PC-3 (cell line): ENCODE data around the gene HTR3D. TPM values are rescaled to one million over a fixed set of nuclear protein-coding genes. Genes with fewer than 3 reads are reported as not detected.

Experiments used
- ATAC-seq: fragments of 200-7000 bp; cut with Tn5 transposase; 2 replicates; pipeline ENCODE4 v1.9.1; 2020; ENCODE audit warnings: mild to moderate bottlenecking, moderate library complexity
- Bru-seq: library from RNA; stranded (reverse); fragments of 400-500 nt; gene quantifications from one replicate; lab custom pipeline; 2021; lab: Mats Ljungman, UMichigan
- BruChase-seq, 2 experiments: library from RNA; stranded (reverse); fragments of 400-500 nt; gene quantifications; one replicate each; lab custom pipeline; 2021; lab: Mats Ljungman, UMichigan
- BruUV-seq: library from RNA; stranded (reverse); fragments of 400-500 nt; replicated peaks from 2 replicates; lab custom pipeline; 2021; lab: Mats Ljungman, UMichigan
- CTCF ChIA-PET: fragments of 300-600 bp; sonication (Branson Sonifier 250); formaldehyde crosslinking; loops from one replicate; lab custom pipeline; 2022; ENCODE audit warnings: antibody characterized with exemption; lab: Charles Lee
- POLR2A ChIA-PET: fragments of 300-600 bp; sonication (Branson Sonifier 250); formaldehyde crosslinking; loops from one replicate; lab custom pipeline; 2022; ENCODE audit warnings: antibody characterized with exemption; ENCODE audit not compliant: unreplicated experiment; lab: Charles Lee
- DNase-seq: peaks from one replicate; pipeline ENCODE4 v3.0.0-alpha.2; 2015
- H2AFZ ChIP-seq: fragments of 300-600 bp; sonication (generic); 2 replicates; pipeline ENCODE4 v1.6.0; 2016; ENCODE audit warnings: antibody characterized with exemption, low read length
- H3F3A ChIP-seq: fragments of 300-600 bp; sonication (generic); one replicate; pipeline ENCODE4 v1.6.0; 2017; ENCODE audit warnings: antibody characterized with exemption, low read length, control low read depth, mild to moderate bottlenecking; ENCODE audit not compliant: unreplicated experiment
- H3K27ac ChIP-seq: fragments of 300-600 bp; sonication (generic); 2 replicates; pipeline ENCODE4 v1.5.1; 2016; ENCODE audit warnings: mild to moderate bottlenecking, low read length
- H3K27me3 ChIP-seq: fragments of 300-600 bp; sonication (generic); 2 replicates; pipeline ENCODE4 v1.6.1; 2016; ENCODE audit warnings: low read length, mixed read lengths
- H3K36me3 ChIP-seq: fragments of 300-600 bp; sonication (generic); 2 replicates; pipeline ENCODE4 v1.6.1; 2016; ENCODE audit warnings: low read depth, mixed run types, low read length, mixed read lengths
- H3K4me1 ChIP-seq: fragments of 300-600 bp; sonication (generic); 2 replicates; pipeline ENCODE4 v1.5.1; 2016; ENCODE audit warnings: low read length; ENCODE audit not compliant: insufficient read depth
- H3K4me2 ChIP-seq: fragments of 300-600 bp; sonication (generic); 2 replicates; pipeline ENCODE4 v1.6.0; 2016; ENCODE audit warnings: low read length
- H3K4me3 ChIP-seq: fragments of 300-600 bp; sonication (generic); 2 replicates; pipeline ENCODE4 v1.5.1; 2016; ENCODE audit warnings: mild to moderate bottlenecking, low read length, mixed read lengths
- H3K79me2 ChIP-seq: fragments of 300-600 bp; sonication (generic); 2 replicates; pipeline ENCODE4 v1.6.1; 2017; ENCODE audit warnings: low read length, mixed read lengths
- H3K9ac ChIP-seq: fragments of 300-600 bp; sonication (generic); 2 replicates; pipeline ENCODE4 v1.6.0; 2016; ENCODE audit warnings: mild to moderate bottlenecking, low read length
- H3K9me2 ChIP-seq: fragments of 300-600 bp; sonication (generic); replicated peaks from 2 replicates; pipeline ENCODE4 v1.6.1; 2016; ENCODE audit warnings: mixed run types, low read length, mixed read lengths
- H3K9me3 ChIP-seq: fragments of 300-600 bp; sonication (generic); 2 replicates; pipeline ENCODE4 v1.6.1; 2016; ENCODE audit warnings: low read length, mixed read lengths
- H4K20me1 ChIP-seq: fragments of 300-600 bp; sonication (generic); 2 replicates; pipeline ENCODE4 v1.6.1; 2016; ENCODE audit warnings: low read length, mixed read lengths
- EZH2 ChIP-seq: fragments of 300-600 bp; sonication (generic); IDR thresholded peaks from one replicate; pipeline ENCODE4 v1.6.1; 2017; ENCODE audit warnings: antibody characterized with exemption, mild to moderate bottlenecking, low read length; ENCODE audit not compliant: unreplicated experiment
- EZH2phosphoT487 ChIP-seq: fragments of 300-600 bp; sonication (generic); IDR thresholded peaks from 2 replicates; pipeline ENCODE4 v1.6.1; 2018; ENCODE audit warnings: mild to moderate bottlenecking, antibody characterized with exemption, low read length, borderline replicate concordance
- intact Hi-C: fragments of 100-400 bp; cut with micrococcal nuclease; formaldehyde crosslinking; loops from 2 replicates; pipeline ENCODE4 v1.9.0; 2023
- long read RNA-seq: library from polyadenylated mRNA; unstranded; transcript quantifications from one replicate; pipeline ENCODE4 v2.0.0, GENCODE V29; 2021; ENCODE audit not compliant: unreplicated experiment
- total RNA-seq: library from RNA; depleted of rRNA; stranded (reverse); fragments of >200 nt; gene quantifications from 2 replicates; pipeline ENCODE4 v1.2.3, GENCODE V29; 2014; rRNA removed
- TF ChIP-seq, protein P1 (sequence below): fragments of 300-600 bp; sonication (generic); conservative IDR thresholded peaks from 2 replicates; pipeline ENCODE4 v1.5.1; 2017; ENCODE audit warnings: antibody characterized with exemption, low read depth, mild to moderate bottlenecking, low read length

HTR3D gene, protein sequence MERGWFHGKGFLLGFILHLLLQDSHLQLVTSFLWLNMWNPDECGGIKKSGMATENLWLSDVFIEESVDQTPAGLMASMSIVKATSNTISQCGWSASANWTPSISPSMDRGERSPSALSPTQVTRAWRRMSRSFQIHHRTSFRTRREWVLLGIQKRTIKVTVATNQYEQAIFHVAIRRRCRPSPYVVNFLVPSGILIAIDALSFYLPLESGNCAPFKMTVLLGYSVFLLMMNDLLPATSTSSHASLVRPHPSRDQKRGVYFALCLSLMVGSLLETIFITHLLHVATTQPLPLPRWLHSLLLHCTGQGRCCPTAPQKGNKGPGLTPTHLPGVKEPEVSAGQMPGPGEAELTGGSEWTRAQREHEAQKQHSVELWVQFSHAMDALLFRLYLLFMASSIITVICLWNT
- total RNA-seq (not detected in 2 replicates), Bru-seq, nascent RNA (not detected), BruChase-seq, experiment 1, labeled RNA remaining after a 6-hour chase (not detected), BruChase-seq, experiment 2, labeled RNA remaining after a 2-hour chase (not detected)
- long read RNA-seq, result 0 reads

DNA sequence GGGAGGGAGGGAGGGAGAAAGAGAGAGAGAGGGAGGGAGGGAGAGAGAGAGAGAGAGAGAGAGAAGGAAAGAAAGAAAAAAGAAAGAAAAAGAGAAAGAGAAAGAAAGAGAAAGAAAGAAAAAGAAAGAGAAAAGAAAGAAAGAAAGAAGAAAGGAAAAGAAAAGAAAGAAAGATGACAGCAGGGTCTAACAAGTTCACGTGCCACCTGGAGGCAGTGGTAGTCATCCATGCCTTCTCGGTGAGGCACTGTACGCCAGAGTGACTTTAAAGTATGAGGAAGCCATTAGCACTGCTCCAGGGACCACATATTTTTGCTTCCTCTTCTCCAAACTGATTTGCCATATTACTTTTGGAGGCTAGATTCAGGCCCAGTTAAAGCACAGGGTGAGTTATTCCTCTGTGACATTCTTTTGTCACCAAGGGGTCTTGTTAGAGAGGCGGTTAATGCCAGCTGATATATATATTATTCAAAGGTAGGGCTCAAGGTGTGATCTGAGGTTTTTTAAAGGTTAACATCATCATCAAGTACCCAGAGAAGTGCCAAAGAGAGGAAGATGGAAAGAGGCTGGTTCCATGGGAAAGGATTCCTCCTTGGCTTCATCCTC lies at the start of gene HTR3D:
TSS of gene HTR3D (plus strand) at position 556 of the 606 bp plus-strand sequence. CDS start at position 556, 0 bp downstream.
- Histone ChIP-seq H3F3A (no peaks in the 10 kb centered on the region), H3K4me1 (no peaks in the 10 kb centered on the region), H3K4me3 (no peak within 1 kb of the TSS), H3K79me2 (no peaks in the 10 kb centered on the region), H3K36me3 (no peaks in the 10 kb centered on the region), H3K27me3 (no peaks in the 10 kb centered on the region; the same call in 1 of the 2 replicates), H4K20me1 (no peaks in the 10 kb centered on the region), H3K4me2 (no peak within 1 kb of the TSS), H3K9me3 (no peaks in the 10 kb centered on the region), H3K9me2 (no peaks in the 10 kb centered on the region), H3K9ac (no peak within 1 kb of the TSS), H3K27ac (no peak within 1 kb of the TSS), H2AFZ (no peak within 1 kb of the TSS)
- no TSS peak for BruUV-seq
- CTCF ChIA-PET, result interaction anchor here (0.7 kb wide), 1 partner anchor 533 kb away, joined by 4 read pairs; no protein-coding TSS in a partner anchor
- intact Hi-C loops, result no loop called here
- POLR2A ChIA-PET, result no interaction called here
- no peak for ATAC-seq
- no peak for DNase-seq
- TF ChIP-seq, protein P1, sequence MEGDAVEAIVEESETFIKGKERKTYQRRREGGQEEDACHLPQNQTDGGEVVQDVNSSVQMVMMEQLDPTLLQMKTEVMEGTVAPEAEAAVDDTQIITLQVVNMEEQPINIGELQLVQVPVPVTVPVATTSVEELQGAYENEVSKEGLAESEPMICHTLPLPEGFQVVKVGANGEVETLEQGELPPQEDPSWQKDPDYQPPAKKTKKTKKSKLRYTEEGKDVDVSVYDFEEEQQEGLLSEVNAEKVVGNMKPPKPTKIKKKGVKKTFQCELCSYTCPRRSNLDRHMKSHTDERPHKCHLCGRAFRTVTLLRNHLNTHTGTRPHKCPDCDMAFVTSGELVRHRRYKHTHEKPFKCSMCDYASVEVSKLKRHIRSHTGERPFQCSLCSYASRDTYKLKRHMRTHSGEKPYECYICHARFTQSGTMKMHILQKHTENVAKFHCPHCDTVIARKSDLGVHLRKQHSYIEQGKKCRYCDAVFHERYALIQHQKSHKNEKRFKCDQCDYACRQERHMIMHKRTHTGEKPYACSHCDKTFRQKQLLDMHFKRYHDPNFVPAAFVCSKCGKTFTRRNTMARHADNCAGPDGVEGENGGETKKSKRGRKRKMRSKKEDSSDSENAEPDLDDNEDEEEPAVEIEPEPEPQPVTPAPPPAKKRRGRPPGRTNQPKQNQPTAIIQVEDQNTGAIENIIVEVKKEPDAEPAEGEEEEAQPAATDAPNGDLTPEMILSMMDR, result no peak
- TF ChIP-seq EZH2phosphoT487 (no peak), EZH2 (no peak)

DNA sequence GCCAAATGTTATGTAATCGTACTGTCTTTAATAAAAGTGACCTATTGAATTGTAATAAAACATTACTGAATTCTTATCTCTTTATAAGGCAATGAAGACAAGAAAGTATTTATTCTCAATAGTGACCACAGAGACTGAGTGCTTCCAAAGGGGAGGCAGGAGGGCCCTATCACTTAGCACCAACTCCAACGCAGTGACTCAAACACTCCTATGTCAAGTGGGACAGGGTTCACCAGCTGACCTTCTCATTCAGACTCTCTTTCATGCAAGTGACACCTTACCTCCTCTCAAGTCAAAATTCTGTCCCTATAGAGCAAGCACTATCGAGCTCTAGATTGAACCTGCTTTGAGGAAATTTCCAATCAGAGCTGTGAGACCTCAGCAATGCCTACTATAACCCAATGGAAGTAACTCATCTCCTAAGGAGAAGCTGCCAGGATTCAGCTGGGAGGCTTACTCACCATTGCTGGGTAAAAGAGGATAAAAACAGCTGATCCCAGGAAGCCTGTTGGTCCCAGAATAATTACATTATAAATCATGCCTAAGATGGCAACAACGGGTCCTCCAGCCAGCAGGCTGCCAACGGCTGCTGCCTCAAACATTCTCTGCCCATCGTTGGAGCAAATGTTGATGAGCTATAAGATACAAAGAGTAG lies 49.4 kb upstream of the HTR3D start:
- H3K79me2 ChIP-seq, result no peaks in the 10 kb centered on the region
- H3K27ac ChIP-seq, result no peak overlapping the region
- no peaks in the 10 kb centered on the region for H3K27me3 ChIP-seq
- H3K4me1 ChIP-seq, result no peaks in the 10 kb centered on the region
- DNase-seq, result no peak
- CTCF ChIA-PET, result no interaction called here
- intact Hi-C loops, result no loop called here
- no peak for ATAC-seq
- no peaks in the 10 kb centered on the region for H3K9me3 ChIP-seq
- H3K36me3 ChIP-seq, result peaks cover 39% of the 10 kb centered on the region; the same call in 1 of the 2 replicates
- BruUV-seq, result no TSS peak
- no peaks in the 10 kb centered on the region for H4K20me1 ChIP-seq
- POLR2A ChIA-PET, result no interaction called here
- TF ChIP-seq, protein P1, result no peak
- TF ChIP-seq EZH2, result no peak
- no peaks in the 10 kb centered on the region for H3K9me2 ChIP-seq
- H3K9ac ChIP-seq, result no peak overlapping the region
- no peak overlapping the region for H2AFZ ChIP-seq
- H3F3A ChIP-seq, result no peaks in the 10 kb centered on the region
- H3K4me2 ChIP-seq, result no peak overlapping the region
- H3K4me3 ChIP-seq, result no peak overlapping the region
